SIG-M5 treated with dmso at 0.1 percent for 504 hours (cell line): ENCODE results near the gene RNF144B.

Experiments used
- DNase-seq: peaks from one replicate; lab custom pipeline; 2025; ENCODE audit not compliant: unreplicated experiment; lab: John Stamatoyannopoulos, UW

RNF144B gene

DNA sequence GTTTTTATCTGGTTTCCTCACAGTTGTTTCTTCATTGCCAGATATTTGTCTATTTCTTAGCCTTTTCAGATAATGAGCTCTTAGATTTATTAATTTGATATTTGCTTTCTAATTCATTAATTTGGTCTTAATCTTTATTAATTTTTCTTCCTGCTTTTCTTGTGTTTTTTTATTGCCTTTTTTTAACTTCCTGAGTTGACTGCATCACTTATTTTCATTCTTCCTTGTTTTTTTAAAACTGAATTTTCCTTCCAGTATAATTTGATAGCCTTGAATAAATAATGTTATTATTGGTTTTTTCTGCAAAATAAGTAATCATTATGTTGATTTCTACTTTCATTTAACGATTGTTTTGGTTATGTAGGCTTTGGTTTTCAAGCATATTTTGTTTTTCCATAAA lies 91.5 kb downstream of the RNF144B start:
- no peak for DNase-seq

DNA sequence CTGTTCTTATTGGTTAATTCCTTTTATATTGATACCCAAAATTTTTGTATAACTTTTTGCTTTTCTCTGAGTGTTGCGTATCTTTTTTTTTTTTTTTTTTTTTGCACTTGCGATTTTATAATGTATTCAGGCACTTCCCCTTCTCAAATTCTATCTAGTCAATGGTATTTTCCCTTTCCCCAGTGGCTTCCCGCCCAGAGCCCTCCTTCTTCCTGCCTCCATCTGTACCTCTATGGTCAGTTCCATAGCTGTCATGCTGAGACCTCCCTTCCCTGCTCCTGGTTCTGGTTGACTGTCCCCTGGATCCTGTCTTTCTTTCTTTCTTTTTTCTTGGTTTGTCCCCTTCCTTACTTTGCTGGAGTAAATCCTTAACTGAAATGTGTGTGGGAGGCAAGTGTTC lies 94.7 kb downstream of the RNF144B start:
- DNase-seq = no peak

DNA sequence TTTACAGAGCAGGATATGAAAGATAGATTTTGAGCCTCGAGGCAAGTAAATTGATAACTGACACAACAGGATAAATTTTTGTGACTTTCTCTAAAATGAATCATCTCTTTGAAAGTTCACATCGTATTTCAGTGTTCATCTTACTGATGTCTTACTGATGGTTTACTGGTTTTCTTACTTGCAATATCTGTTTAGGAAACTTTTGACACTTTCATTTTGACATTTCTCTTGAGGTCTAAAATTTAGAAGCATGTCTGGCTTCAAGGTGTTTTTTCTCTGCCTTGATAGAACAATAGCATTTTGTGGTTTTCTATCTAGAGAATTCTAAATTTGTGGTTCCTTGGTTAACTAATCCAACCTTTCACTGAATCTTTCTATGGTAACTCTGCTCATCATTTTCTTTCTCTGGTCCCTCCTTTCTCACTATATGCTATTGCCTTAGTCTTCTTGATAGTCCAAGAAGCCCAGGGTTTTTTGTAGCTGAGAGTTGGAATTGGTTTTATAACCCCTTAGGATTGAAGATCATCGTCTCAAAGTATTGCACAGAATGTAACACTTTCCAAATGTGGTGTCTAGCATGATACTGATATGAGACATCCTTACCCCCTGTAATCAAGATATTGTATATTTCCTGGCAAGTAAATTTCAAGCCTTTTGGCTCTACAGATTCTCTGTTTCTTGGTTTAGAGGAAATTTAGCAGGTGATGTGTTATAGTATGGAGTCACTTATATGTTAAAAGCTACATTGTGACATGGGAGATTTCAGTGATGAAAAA lies 98.7 kb downstream of the RNF144B start:
- no peak for DNase-seq

DNA sequence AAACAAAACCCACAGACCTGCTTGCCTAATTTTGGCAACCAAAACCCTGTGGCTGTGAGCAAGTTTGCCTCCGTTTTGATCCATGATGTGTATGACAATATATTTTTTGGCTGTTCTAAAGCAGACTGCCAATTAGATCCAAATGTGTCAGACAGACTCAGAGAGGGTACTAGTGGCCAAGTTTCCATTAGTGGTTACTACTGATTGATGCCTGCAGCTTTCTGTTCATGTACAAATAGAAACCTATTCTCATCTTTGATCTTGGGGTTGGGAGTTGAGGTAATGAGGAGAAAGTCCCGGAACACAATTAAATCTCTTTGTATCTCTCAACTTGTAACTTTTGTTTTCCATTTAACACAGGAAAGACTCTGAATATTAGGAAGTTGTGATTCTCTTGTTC lies 100.9 kb downstream of the RNF144B start:
- DNase-seq = no peak

DNA sequence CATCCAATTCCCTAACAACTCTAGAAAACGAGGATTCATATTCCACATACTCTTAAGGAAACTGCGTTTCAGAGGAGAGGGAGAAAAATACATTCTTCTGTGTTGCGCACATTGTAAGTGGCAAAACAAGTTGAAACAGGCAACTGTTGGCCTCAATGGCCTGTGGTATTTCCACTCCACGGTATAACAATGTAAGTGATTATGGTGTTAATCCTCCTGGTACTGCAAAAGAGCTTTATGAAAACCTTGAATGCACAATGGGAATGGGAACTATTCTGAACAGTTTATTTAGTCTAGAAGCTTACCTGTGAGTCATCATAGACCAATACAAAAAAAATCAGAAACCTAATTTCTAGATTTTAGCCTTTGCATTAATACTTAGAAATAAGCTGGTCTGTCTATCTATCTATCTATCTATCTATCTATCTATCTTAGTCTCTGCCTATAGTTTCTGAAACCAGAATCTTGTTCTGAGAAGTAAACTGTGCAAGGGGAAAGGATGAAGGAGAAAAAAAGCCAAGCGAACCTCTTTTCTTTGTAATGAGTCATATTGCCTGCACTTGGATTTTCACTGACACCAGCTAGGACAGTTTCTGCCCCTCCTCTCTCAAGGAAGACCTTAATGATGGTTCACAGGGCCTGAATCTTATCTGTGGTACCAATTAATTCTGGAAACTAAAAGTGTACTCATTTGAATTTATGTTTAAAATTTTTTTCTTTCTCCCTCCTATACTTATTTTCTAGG lies 101.5 kb downstream of the RNF144B start:
- DNase-seq = no peak

DNA sequence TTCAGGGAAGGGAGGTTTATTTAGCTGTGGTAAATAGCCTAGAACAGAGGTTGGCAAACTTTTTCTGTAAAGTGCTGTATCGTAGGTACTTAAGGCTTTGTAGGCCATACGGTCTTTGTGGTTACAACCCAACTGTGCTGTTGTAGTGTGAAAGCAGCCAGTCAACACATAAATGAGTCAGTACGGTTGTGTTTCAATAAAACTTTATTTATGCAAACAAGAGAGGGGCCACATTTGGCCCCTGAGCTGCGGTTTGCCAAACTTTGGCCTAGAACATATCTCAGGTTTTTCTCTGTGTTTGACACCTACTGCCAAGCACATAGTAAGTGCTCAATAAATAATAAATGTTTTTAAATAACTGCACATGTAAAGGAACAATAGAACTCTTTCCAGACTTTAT lies 102.2 kb downstream of the RNF144B start:
- no peak for DNase-seq

DNA sequence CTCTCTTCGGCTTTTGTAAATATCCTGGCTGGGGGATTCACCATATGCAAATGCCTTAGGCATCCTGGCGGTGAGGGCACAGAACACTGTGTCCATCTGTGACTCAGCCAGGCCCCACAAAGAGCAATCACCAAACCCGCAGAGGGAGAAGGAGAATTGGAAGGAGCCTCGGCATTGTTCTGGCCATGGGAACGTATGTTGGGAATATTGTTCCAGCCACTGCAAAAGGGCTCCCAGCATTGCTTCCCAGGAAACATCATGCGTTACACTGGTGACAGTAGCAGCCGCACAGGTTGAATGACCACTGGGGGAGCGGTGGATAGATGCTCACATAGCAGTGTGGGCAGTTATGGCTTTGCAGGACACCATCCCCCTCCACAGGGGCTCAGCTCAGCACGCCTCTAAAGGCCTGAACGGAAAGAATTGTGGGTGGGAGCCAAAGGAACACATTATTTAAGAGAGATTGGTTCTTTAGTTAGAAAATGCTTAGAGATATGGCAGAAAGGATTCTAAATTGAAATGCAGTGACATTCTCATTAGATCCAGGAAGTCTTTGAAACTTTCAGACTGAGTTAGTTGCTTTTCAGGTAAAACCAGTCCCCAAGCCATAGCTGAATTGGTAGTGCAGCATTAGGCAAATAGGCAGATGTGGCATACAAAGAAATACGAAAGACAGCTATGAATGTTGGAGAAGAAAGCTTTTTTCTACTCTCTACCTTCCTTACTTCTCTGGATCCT lies 104.3 kb downstream of the RNF144B start:
- peak; percentile 23 for DNase-seq

DNA sequence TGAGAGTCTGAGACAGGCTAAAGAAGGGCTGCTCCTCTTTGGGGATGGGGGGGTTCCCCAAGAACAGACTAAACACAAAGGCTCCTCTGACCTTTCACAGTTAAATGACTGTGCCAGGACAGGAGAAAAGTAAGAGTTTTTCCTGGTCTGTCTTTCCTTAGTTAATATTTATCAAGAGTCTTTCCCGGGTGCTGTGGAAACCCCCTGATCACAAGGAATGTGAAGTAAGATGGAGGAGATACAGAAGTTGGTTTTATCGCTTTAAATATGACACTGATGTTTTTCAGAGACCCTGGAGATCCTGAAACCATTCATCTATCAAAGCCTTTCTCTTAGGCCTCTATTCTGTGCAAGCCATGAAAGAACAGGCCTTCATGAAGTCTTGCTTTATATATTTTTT lies 105.8 kb downstream of the RNF144B start:
- DNase-seq = no peak

DNA sequence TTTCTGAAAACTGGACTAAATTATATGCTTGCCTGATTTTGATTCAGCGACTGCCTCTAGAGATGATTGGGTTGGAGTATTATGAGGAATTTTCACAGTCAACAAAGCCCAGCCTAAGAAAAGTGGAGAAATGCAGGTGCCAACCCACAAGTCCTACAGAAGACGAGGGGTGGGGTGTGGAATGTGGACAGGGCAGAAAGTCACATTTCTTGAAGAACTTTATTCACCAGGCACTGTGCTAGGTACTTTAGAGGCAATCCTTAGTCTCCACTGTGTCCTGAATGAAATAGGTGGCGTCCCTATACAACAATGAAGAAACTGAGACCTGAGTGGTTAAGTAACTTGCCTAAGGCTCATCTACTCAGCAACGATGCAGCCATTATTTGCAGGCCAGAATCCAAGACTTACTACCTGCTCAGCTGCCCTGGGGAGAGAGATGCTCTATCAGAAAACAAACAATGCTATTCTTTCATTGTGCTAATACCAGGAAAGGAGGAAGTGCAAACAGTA lies 106.3 kb downstream of the RNF144B start:
- DNase-seq = peak; percentile 42

DNA sequence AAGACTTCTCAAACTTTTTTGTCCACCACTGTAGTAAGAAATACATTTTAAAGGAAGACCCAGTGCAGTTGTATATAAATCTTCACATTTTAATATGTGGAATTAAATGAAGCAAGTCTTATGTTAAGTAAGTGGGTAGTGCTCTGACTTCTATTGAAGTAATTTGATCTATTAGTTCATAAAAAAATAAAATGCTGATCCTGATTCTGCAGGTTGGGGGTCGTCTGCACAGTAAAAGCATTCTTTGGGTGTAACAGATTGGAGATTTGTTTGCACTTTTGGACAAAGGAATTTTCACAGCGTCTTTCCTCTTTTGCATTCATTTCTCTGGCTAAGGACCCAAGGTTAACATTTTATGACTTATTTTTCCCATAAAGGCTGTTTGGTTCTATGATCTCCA lies 106.8 kb downstream of the RNF144B start:
- no peak for DNase-seq

DNA sequence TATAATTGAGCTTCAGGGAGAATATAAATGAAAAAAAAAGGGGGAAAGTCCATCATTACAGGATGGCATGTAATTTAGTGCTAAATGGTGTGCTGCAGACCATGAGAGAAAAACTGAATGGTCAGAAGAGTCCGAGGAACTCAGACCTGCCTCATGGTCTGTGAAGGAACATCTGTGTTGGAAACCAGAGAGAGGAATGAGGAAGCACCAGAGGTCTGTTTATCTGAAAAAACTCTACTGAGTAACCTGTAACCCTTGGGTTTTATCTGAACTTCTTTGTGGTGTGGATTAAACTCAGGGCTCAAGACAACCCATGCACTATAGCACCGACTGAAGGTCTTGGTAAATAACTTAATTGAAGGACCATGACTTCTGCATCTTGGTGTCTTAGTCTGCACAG lies 108.1 kb downstream of the RNF144B start:
- no peak for DNase-seq

DNA sequence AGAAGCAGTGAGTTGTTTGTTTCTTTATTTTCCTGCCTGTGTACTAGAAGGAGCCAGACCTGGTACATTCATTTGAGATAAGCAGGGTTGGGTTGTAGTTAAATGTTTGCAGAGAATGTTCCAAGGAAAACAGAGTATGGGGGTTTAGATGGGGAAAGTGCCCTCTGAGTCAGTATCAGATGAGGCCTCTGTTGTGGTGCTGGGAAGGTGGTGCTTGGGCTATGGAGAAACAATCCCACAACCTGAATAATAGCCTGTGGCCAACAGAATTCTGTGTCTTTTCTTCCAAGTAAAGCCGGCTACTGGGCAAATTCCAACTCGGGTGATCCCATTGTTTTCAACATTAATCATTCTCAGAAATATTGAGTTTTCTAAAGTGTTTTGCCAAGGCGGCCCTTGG lies 109.3 kb downstream of the RNF144B start:
- DNase-seq = no peak

DNA sequence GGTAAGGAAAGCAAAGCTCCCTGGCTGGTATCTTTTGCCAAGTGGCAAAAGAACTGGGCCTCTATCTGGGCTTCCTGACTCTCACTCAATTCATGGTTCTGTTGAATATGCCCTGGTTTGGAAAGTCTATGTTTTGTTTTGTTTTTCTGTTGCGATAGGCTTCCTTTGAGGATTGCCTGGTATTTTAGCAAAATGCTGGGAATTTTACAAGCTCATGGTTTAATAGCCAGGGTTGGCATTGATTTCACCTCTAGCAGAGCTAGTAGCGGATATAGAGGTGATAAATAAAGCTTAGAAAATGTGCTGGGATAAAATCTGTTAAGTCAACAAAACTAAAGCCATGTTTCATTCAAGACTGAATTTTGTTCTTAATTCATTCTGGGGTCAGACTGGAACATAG lies 109.9 kb downstream of the RNF144B start:
- no peak for DNase-seq

DNA sequence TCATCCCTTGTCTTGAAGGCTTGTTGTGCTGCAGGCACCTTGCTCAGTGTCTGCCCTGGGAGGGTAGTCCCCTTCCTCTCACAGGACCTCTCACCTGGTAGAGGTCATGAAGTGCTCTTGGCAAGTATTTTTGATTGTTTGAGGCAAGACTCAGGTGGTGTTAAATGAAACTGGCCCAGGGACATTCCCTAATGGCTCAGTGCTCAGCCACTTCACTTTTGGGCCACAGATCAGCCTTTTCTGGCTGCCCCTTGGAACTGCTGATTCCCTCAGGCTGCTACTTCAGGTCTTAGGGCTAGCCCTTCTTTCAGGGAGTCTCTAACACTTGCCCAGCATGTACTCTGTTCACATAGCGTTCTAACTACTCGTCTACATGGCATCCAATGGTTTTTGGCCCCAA lies 111.3 kb downstream of the RNF144B start:
- DNase-seq = no peak

DNA sequence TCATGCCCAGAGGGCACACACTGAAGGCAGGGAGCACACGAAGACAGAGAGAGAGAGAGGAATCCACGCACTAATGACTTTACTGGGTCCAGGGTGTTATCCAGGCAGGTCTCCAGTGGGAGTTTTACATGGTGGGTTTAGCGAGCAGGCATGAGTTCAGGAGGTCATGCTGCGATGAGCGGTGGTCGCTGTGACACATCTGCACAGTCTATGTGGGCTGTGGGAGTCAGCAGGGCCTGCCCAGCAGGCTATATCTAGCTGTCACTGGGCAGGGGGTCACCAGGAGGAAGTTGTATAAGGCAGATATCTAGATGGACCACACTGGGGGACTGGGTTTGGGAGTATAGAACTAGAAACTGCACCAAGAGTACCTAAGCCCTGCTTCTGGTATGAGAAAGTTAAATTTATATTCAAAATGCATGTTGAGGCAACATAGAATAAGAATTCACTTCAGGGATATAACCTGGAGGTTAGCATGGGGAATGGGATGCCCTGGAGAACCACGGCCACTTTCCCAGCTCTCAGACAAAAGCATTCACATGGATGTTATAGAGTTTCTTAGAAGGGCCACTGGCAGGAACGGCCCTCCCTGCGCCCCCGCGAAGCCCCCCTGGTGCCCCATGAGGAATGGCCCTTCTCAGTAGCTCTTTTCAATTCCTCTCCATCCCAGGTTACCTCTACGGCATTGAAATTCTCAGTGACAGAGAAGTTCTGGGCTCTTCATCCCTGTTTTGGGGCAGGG lies 113.9 kb downstream of the RNF144B start:
- no peak for DNase-seq

DNA sequence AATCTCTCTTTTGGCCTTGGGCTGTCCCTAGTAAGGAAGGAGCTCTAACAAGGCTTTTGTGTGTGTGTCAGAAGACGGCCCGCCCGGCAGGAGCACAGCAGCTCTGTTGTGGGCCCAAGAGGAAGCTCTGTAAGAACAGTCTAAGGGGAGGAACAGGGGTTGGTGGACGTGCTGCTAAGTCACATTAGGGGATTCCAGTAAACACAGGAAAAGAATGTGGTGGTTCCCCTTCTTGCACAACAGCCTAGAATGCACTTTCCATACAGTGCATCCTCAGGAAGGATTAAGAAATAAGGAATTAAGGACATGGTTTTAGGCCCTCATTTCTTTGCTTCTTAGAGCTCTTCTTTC lies 114.5 kb downstream of the RNF144B start:
- DNase-seq = no peak

DNA sequence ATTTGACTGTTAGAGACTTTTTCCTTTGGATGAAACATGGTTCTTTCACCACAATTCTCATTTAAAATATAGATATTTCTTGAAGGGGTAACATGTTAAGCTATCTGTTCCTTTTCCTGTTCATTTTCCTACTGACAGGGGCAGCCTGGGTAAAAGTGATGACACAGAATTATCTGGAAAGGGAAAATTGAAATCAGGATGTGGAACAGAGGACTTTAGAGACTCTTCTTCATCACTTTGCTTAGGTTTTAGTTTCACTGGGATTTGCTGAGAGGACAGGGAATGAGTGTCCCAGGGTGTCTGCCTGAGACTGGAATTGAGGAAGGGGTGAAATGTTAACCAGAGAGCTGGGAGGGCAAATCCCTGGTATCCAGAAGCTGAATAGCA lies 116.0 kb downstream of the RNF144B start:
- DNase-seq = no peak

DNA sequence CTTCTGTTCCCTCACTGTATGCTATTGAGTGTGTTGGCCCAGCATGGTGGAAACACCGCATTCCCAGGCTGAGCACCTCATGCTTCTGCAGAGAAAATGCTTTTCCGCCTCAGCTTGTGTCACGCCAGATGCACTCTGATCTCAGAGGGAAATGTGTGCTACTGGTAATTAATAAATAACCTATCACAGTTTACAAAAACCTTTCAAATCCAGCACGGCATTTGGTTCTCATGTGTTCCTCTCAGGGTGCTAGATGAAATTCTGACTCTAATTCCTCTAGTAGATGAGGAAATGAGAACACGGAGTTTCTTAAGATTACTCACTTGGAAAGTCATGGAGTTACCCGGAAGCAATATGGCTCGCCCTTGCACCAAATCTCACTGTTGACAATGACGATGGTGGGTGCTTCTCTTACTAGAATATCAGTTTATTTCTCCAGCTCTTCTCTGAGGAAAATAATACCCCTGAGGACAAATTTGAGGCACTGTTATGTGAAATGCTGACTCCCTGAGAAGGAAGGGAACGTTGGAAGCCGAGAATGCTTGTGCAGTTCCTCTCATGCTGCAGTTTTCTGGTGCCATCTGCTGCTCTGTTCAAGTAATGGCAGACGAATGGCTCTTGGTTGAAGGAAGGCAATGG lies 116.6 kb downstream of the RNF144B start:
- peak; percentile 67 for DNase-seq

DNA sequence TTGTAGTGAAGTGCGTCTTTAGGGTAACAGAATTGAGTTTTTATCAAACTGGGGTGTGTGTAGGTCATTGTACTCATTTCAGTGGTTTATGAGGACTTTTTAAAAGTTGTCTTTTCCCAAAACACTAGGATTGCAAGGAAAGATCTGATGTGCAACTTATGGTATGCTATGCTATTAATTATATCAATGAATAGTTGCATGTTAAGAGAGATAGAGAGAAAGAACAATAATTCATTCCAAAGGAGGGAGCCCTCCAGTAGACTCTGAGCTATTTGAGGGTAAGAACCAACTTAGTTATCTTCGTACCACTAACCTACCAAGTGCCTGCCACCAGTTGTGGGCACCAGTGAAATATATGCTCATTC lies 117.1 kb downstream of the RNF144B start:
- DNase-seq = no peak

DNA sequence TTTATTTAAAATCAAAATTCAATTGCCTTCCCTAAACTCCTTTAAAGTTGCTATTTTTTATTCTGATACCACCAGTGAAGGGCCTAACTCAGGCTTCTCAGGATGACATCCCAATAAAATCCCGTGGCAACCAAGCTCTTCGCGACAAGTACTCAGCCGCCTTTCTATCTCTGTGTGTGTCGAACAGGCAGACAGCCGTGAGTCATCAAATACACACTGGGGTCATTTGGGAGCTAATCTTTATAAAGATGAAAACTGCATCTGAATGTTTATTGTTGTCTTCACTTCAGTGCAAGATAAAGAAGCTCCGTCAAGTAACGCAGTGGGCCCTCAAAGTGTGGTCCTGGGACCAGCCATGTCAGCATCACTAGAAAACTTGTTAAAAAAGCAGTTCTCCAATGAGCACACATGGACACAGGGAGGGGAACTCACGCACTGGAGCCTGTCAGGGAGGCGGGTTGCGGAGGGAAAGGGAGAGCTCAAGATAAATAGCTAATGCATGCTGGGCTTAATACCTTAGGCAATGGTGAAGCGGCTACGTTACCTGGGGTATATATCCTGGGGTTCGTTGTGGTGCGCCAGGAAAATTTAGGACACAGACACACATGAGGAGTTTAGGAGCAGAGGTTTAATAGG lies 119.3 kb downstream of the RNF144B start:
- DNase-seq = no peak
